Mesendoderm (in vitro differentiated cells): Measurements from ENCODE around the gene FGF9.

ENCODE experiments used
- DNase-seq: peaks from one replicate; pipeline ENCODE4 v3.0.0; 2013
- H2AK5ac ChIP-seq: 2 replicates; pipeline ENCODE4 v1.6.1; 2013; ENCODE audit warnings: low read length, inconsistent platforms
- H2BK120ac ChIP-seq: 2 replicates; pipeline ENCODE4 v1.6.1; 2013; ENCODE audit warnings: low read depth, mild to moderate bottlenecking, low read length, moderate library complexity, mixed read lengths
- H2BK15ac ChIP-seq: replicated peaks from 2 replicates; pipeline ENCODE4 v1.6.1; 2013; ENCODE audit warnings: low read depth, mild to moderate bottlenecking, moderate library complexity
- H2BK5ac ChIP-seq: 2 replicates; pipeline ENCODE4 v1.6.1; 2013; ENCODE audit warnings: low read length, inconsistent platforms
- H3K18ac ChIP-seq: 2 replicates; pipeline ENCODE4 v1.6.1; 2013; ENCODE audit warnings: mild to moderate bottlenecking, low read length, mixed read lengths
- H3K23ac ChIP-seq: one replicate; pipeline ENCODE4 v1.6.1; 2013; ENCODE audit warnings: low read length
- H3K27ac ChIP-seq: 2 replicates; pipeline ENCODE4 v1.5.1; 2013; ENCODE audit warnings: low read depth, mild to moderate bottlenecking, inconsistent platforms, low read length, moderate library complexity
- H3K27me3 ChIP-seq: 2 replicates; pipeline ENCODE4 v1.6.1; 2013; ENCODE audit warnings: low read length, control low read depth, mild to moderate bottlenecking, inconsistent platforms; ENCODE audit not compliant: insufficient read depth, poor library complexity
- H3K36me3 ChIP-seq: 2 replicates; pipeline ENCODE4 v1.6.1; 2013; ENCODE audit warnings: low read length, inconsistent platforms; ENCODE audit not compliant: control insufficient read depth, insufficient read depth
- H3K4ac ChIP-seq: one replicate; pipeline ENCODE4 v1.6.1; 2013; ENCODE audit warnings: low read depth, mild to moderate bottlenecking, low read length, moderate library complexity
- H3K4me1 ChIP-seq: 2 replicates; pipeline ENCODE4 v1.6.1; 2013; ENCODE audit warnings: low read depth, low read length, inconsistent platforms; ENCODE audit not compliant: control insufficient read depth
- H3K4me2 ChIP-seq: 2 replicates; pipeline ENCODE4 v1.6.1; 2013; ENCODE audit warnings: low read length
- H3K4me3 ChIP-seq: 2 replicates; pipeline ENCODE4 v1.5.1; 2013; ENCODE audit warnings: mild to moderate bottlenecking, low read length
- H3K56ac ChIP-seq: one replicate; pipeline ENCODE4 v1.6.1; 2013; ENCODE audit warnings: low read length
- H3K79me1 ChIP-seq: 2 replicates; pipeline ENCODE4 v1.6.1; 2013; ENCODE audit warnings: low read length, inconsistent platforms
- H3K79me2 ChIP-seq: 2 replicates; pipeline ENCODE4 v1.6.1; 2013; ENCODE audit warnings: mild to moderate bottlenecking, low read length; ENCODE audit not compliant: control insufficient read depth, insufficient read depth
- H3K9ac ChIP-seq: 2 replicates; pipeline ENCODE4 v1.6.1; 2013; ENCODE audit warnings: low read length, inconsistent platforms
- H4K5ac ChIP-seq: one replicate; pipeline ENCODE4 v1.6.1; 2013; ENCODE audit warnings: low read length
- H4K8ac ChIP-seq: one replicate; pipeline ENCODE4 v1.6.1; 2013; ENCODE audit warnings: low read depth, mild to moderate bottlenecking, control low read depth, low read length, moderate library complexity
- WGBS: extraction: QIAGEN DNeasy Blood & Tissue Kit; methylation state at CpG from one replicate; pipeline ENCODE4 v1.1.7; 2013; ENCODE audit warnings: low lambda C conversion rate, missing lambda C conversion rate; ENCODE audit not compliant: insufficient coverage; ENCODE audit errors: extremely low coverage; 5-methylcytosine and 5-hydroxymethylcytosine counted together

FGF9 gene

GRCh38 chr13:21672287-21672680 is 1.4 kb downstream of the FGF9 start:
- H3K23ac ChIP-seq, result no peak overlapping the region
- WGBS, result no CpG with 5 or more reads among the region's 4 CpGs
- H3K9ac ChIP-seq, result no peak overlapping the region
- H3K4me1 ChIP-seq, result no peaks in the 10 kb centered on the region
- H3K36me3 ChIP-seq, result no peaks in the 10 kb centered on the region
- H3K56ac ChIP-seq, result no peak overlapping the region
- H3K18ac ChIP-seq, result no peak overlapping the region
- H3K79me2 ChIP-seq, result no peaks in the 10 kb centered on the region
- H2BK15ac ChIP-seq, result no peak overlapping the region
- H3K4me2 ChIP-seq, result no peak overlapping the region
- H2BK120ac ChIP-seq, result no peak overlapping the region
- no peak overlapping the region for H4K8ac ChIP-seq
- H2BK5ac ChIP-seq, result no peak overlapping the region
- H4K5ac ChIP-seq, result no peak overlapping the region
- H3K27me3 ChIP-seq, result peaks cover 39% of the 10 kb centered on the region
- no peak overlapping the region for H3K27ac ChIP-seq
- H3K79me1 ChIP-seq, result no peaks in the 10 kb centered on the region
- no peak for DNase-seq
- H3K4ac ChIP-seq, result no peak overlapping the region
- H2AK5ac ChIP-seq, result no peak overlapping the region
- H3K4me3 ChIP-seq, result no peak overlapping the region

- Histone ChIP-seq H3K4me1 (no peaks in the 10 kb centered on the region), H3K36me3 (no peaks in the 10 kb centered on the region), H3K4me3 (no peak overlapping the region), H3K79me1 (no peaks in the 10 kb centered on the region), H3K27ac (no peak overlapping the region), H4K8ac (no peak overlapping the region), H2BK15ac (no peak overlapping the region), H3K4ac (no peak overlapping the region), H3K4me2 (no peak overlapping the region), H3K56ac (no peak overlapping the region), H3K23ac (peak overlapping the region; percentile 94), H3K9ac (no peak overlapping the region), H2AK5ac (no peak overlapping the region), H2BK120ac (no peak overlapping the region), H3K79me2 (no peaks in the 10 kb centered on the region), H4K5ac (no peak overlapping the region), H3K27me3 (peaks cover 33% of the 10 kb centered on the region), H3K18ac (no peak overlapping the region), H2BK5ac (no peak overlapping the region)
- no peak for DNase-seq
- no CpG with 5 or more reads among the region's 24 CpGs for WGBS
Measured at GRCh38 chr13:21672796-21673538, 2.1 kb downstream of the FGF9 start.

GRCh38 chr13:21673539-21673788 is 2.6 kb downstream of the FGF9 start:
- WGBS, result no CpG with 5 or more reads among the region's 21 CpGs
- peaks cover 28% of the 10 kb centered on the region for H3K27me3 ChIP-seq

GRCh38 chr13:21673789-21674489 is 3.1 kb downstream of the FGF9 start:
- Histone ChIP-seq H3K56ac (peak overlapping the region; percentile 50), H3K4ac (no peak overlapping the region), H3K79me1 (no peaks in the 10 kb centered on the region), H2AK5ac (no peak overlapping the region), H3K23ac (no peak overlapping the region), H3K18ac (no peak overlapping the region), H2BK120ac (no peak overlapping the region), H3K27ac (no peak overlapping the region), H3K4me3 (no peak overlapping the region), H4K5ac (no peak overlapping the region), H3K4me2 (peak overlapping the region; percentile 65), H3K79me2 (no peaks in the 10 kb centered on the region), H3K9ac (no peak overlapping the region), H3K4me1 (no peaks in the 10 kb centered on the region), H3K36me3 (no peaks in the 10 kb centered on the region), H3K27me3 (peaks cover 25% of the 10 kb centered on the region), H2BK5ac (no peak overlapping the region), H4K8ac (no peak overlapping the region), H2BK15ac (no peak overlapping the region)
- WGBS, result no CpG with 5 or more reads among the region's 77 CpGs
- DNase-seq, result peak; percentile 66

More at GRCh38 chr13:21673539-21673788, 2.6 kb downstream of the FGF9 start:
- H4K8ac ChIP-seq, result no peak overlapping the region
- H3K4ac ChIP-seq, result no peak overlapping the region
- no peak overlapping the region for H4K5ac ChIP-seq
- H3K56ac ChIP-seq, result no peak overlapping the region
- no peak overlapping the region for H3K23ac ChIP-seq
- no peak overlapping the region for H2AK5ac ChIP-seq
- H3K36me3 ChIP-seq, result no peaks in the 10 kb centered on the region
- H2BK5ac ChIP-seq, result no peak overlapping the region
- no peaks in the 10 kb centered on the region for H3K4me1 ChIP-seq
- H3K27ac ChIP-seq, result no peak overlapping the region
- no peaks in the 10 kb centered on the region for H3K79me2 ChIP-seq
- no peak overlapping the region for H3K4me3 ChIP-seq
- no peak for DNase-seq
- no peaks in the 10 kb centered on the region for H3K79me1 ChIP-seq
- H3K18ac ChIP-seq, result no peak overlapping the region
- H3K4me2 ChIP-seq, result peak overlapping the region; percentile 59
- no peak overlapping the region for H2BK120ac ChIP-seq
- no peak overlapping the region for H2BK15ac ChIP-seq
- H3K9ac ChIP-seq, result no peak overlapping the region

GRCh38 chr13:21674490-21675009 is 3.7 kb downstream of the FGF9 start:
- H3K4me3 ChIP-seq, result peak overlapping the region; percentile 17
- no peak overlapping the region for H2BK120ac ChIP-seq
- DNase-seq, result peak; percentile 53
- no peak overlapping the region for H4K5ac ChIP-seq
- H2AK5ac ChIP-seq, result no peak overlapping the region
- no CpG with 5 or more reads among the region's 36 CpGs for WGBS
- no peaks in the 10 kb centered on the region for H3K79me1 ChIP-seq
- H3K23ac ChIP-seq, result no peak overlapping the region
- no peak overlapping the region for H2BK15ac ChIP-seq
- no peak overlapping the region for H3K4ac ChIP-seq
- no peak overlapping the region for H3K18ac ChIP-seq
- H3K56ac ChIP-seq, result no peak overlapping the region
- peaks cover 25% of the 10 kb centered on the region for H3K27me3 ChIP-seq
- H3K79me2 ChIP-seq, result no peaks in the 10 kb centered on the region
- H3K27ac ChIP-seq, result no peak overlapping the region
- no peak overlapping the region for H3K9ac ChIP-seq
- H2BK5ac ChIP-seq, result no peak overlapping the region
- H3K4me2 ChIP-seq, result peak overlapping the region; percentile 62
- no peaks in the 10 kb centered on the region for H3K36me3 ChIP-seq
- no peaks in the 10 kb centered on the region for H3K4me1 ChIP-seq
- no peak overlapping the region for H4K8ac ChIP-seq
